HEK293T (cell line): ENCODE data around the gene CDH4.

Experiments
- CTCF ChIA-PET: fragments of 350-600 bp; formaldehyde crosslinking; extraction: SDS; loops from one replicate; lab custom pipeline; 2021; ENCODE audit warnings: antibody characterized with exemption, inconsistent platforms; lab: Yijun Ruan, JAX
- POLR2A ChIA-PET: fragments of 350-600 bp; formaldehyde crosslinking; extraction: SDS; loops from one replicate; lab custom pipeline; 2020; ENCODE audit warnings: antibody characterized with exemption, inconsistent platforms; lab: Yijun Ruan, JAX
- DNase-seq: peaks from one replicate; pipeline ENCODE4 v3.0.0; 2012; ENCODE audit warnings: mixed read lengths; ENCODE audit errors: extremely low spot score
- ARNT ChIP-seq: fragments of 450-650 bp; IDR thresholded peaks from 2 replicates; pipeline ENCODE4 v1.6.1; 2017; ENCODE audit warnings: mild to moderate bottlenecking
- BHLHE40 ChIP-seq: fragments of 450-650 bp; IDR thresholded peaks from 2 replicates; pipeline ENCODE4 v1.6.1; 2016; ENCODE audit warnings: mild to moderate bottlenecking, moderate library complexity, borderline replicate concordance
- CTBP1 ChIP-seq: fragments of 450-650 bp; IDR thresholded peaks from 2 replicates; pipeline ENCODE4 v1.6.1; 2016; ENCODE audit warnings: borderline replicate concordance
- ELF4 ChIP-seq: fragments of 450-650 bp; IDR thresholded peaks from 2 replicates; pipeline ENCODE4 v1.6.1; 2017; ENCODE audit warnings: antibody characterized with exemption
- FOXA1 ChIP-seq: fragments of 450-650 bp; IDR thresholded peaks from 2 replicates; pipeline ENCODE4 v1.6.1; 2016; ENCODE audit warnings: mild to moderate bottlenecking
- FOXK2 ChIP-seq: fragments of 450-650 bp; IDR thresholded peaks from 2 replicates; pipeline ENCODE4 v1.6.1; 2016; ENCODE audit warnings: mild to moderate bottlenecking
- FOXM1 ChIP-seq: fragments of 450-650 bp; IDR thresholded peaks from 2 replicates; pipeline ENCODE4 v1.6.1; 2017; ENCODE audit warnings: mild to moderate bottlenecking, borderline replicate concordance
- HDGF ChIP-seq: fragments of 450-650 bp; IDR thresholded peaks from 2 replicates; pipeline ENCODE4 v1.6.1; 2017; ENCODE audit warnings: antibody characterized with exemption, borderline replicate concordance
- L3MBTL2 ChIP-seq: fragments of 450-650 bp; conservative IDR thresholded peaks from 2 replicates; pipeline ENCODE4 v1.6.1; 2016; ENCODE audit warnings: mild to moderate bottlenecking
- LEF1 ChIP-seq: fragments of 450-650 bp; IDR thresholded peaks from 2 replicates; pipeline ENCODE4 v1.6.1; 2017; ENCODE audit warnings: mild to moderate bottlenecking, borderline replicate concordance
- NFRKB ChIP-seq: fragments of 450-650 bp; IDR thresholded peaks from 2 replicates; pipeline ENCODE4 v1.6.1; 2016; ENCODE audit warnings: mild to moderate bottlenecking, moderate library complexity
- SP1 ChIP-seq: fragments of 450-650 bp; IDR thresholded peaks from 2 replicates; pipeline ENCODE4 v1.6.1; 2017
- SUZ12 ChIP-seq: fragments of 450-650 bp; IDR thresholded peaks from 2 replicates; pipeline ENCODE4 v1.6.1; 2016; ENCODE audit warnings: mild to moderate bottlenecking
- TARDBP ChIP-seq: fragments of 450-650 bp; IDR thresholded peaks from 2 replicates; pipeline ENCODE4 v1.6.1; 2016
- ZNF384 ChIP-seq: fragments of 450-650 bp; IDR thresholded peaks from 2 replicates; pipeline ENCODE4 v1.6.1; 2016
- TF ChIP-seq, protein P1 (sequence below): fragments of 450-650 bp; IDR thresholded peaks from 2 replicates; pipeline ENCODE4 v1.6.1; 2016

The CDH4 gene

DNA sequence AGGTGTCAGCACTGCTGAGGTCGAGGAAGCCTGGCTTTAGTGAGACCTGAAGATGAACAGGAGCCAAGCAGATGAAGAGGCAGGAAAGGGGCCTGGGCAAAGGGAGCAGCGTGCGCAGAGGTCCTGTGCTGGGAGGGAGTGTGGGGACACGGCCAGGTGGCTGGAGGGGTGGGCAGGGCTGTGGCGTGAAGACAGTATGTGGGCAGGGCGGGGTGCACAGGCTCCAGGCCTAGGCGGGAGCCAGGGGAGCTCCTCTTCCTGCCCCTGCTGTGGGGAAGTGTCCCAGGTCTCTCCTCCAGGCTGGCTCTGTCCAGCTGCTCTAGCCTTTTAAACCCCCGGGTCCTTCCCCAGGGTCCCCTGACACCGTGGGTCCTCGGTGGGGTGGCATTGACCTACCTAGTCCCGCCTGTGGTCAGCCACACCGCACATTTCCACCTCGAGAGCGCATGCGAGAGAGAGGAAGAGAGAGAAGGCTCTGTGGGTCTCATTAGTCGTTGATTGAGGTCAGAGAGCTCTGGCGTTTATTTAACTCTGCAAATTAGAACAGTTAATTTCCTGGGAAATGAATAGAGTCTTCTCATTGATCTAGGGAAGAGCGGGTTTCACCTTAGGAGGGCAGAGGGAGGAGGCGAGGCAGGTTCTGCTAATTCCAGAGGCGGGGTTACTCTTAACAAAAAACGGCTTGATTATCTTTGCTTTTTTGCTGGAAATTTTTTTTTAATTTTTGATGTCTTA lies 68.8 kb downstream of the CDH4 start:
- CTCF ChIA-PET = no interaction called here
- DNase-seq = no peak
- TF ChIP-seq TARDBP (no peak), ZNF384 (no peak), FOXM1 (no peak), HDGF (no peak), L3MBTL2 (no peak), NFRKB (no peak), FOXA1 (no peak), SUZ12 (no peak), SP1 (no peak), ARNT (no peak), BHLHE40 (no peak), LEF1 (no peak), FOXK2 (no peak), CTBP1 (no peak), ELF4 (no peak)
- TF ChIP-seq, protein P1, sequence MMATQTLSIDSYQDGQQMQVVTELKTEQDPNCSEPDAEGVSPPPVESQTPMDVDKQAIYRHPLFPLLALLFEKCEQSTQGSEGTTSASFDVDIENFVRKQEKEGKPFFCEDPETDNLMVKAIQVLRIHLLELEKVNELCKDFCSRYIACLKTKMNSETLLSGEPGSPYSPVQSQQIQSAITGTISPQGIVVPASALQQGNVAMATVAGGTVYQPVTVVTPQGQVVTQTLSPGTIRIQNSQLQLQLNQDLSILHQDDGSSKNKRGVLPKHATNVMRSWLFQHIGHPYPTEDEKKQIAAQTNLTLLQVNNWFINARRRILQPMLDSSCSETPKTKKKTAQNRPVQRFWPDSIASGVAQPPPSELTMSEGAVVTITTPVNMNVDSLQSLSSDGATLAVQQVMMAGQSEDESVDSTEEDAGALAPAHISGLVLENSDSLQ = no peak
- POLR2A ChIA-PET = no interaction called here

DNA sequence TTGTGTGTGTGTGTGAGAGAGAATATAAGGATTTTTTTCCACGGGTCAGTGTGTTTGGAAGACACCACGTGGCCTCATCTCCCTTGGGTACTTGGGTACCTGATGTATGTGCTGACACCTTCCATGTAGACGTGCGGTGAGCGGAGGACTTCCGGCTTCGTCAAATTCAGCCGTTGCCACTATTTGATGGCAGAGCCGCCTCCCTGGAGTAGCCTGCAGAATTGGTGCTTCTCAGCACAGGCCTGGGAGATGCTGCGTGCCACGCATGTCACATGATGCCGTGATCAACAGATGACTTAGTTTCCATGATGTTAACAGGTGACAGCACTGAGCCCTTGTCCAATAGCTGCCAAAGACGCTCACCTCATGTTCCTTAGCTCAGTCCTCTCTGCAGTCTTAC lies 69.4 kb downstream of the CDH4 start:
- ChIA-PET POLR2A (no interaction called here), CTCF (no interaction called here)
- TF ChIP-seq BHLHE40 (no peak), TARDBP (no peak), L3MBTL2 (no peak), ARNT (no peak), NFRKB (no peak), ELF4 (no peak), LEF1 (no peak), SUZ12 (no peak), ZNF384 (no peak), FOXK2 (no peak), FOXM1 (no peak), HDGF (no peak), SP1 (no peak), FOXA1 (no peak), CTBP1 (no peak)
- TF ChIP-seq, protein P1 = no peak
- no peak for DNase-seq

DNA sequence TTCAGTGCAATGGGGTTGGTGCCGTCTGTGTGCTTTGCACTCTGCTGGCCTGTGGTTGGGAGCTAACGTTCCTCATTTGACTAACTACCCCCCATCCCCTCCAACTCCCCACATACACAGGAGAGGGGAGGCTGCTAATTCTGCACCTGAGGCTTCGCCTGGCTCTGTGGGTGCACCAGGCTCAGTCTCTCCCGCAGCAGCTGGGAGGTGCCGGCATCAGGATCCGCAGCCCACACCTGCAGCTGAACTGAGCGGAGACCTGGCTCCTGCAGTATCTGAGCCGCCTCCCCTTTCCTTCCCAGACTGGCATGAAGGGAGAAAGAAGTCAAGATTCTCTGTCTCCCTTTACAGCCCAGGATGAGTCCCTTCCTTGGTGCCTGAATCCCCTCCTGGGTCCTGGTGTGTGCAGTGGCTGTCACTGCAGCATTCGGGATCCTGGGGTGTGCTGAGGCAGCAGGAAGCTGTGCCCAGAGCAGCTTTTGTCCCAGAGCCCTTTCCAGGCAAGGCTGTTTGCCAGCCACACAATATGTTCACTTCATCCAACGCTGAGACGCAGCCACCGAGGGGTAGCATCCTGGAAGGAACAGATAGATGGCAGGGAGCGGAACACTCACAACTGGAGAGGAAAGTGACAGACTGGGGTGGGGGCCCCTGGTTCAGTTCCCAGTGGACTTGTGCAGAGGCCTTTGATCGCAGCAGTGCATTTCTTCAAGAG lies 70.2 kb downstream of the CDH4 start:
- ChIA-PET CTCF (no interaction called here), POLR2A (no interaction called here)
- TF ChIP-seq FOXM1 = no peak
- TF ChIP-seq SP1 = no peak
- no peak for TF ChIP-seq FOXA1
- TF ChIP-seq HDGF = no peak
- TF ChIP-seq BHLHE40 = no peak
- TF ChIP-seq L3MBTL2 = no peak
- no peak for TF ChIP-seq SUZ12
- no peak for TF ChIP-seq NFRKB
- TF ChIP-seq LEF1 = no peak
- TF ChIP-seq ELF4 = no peak
- no peak for TF ChIP-seq TARDBP
- no peak for TF ChIP-seq FOXK2
- no peak for TF ChIP-seq ARNT
- TF ChIP-seq, protein P1 = no peak
- no peak for TF ChIP-seq ZNF384
- no peak for TF ChIP-seq CTBP1
- no peak for DNase-seq

DNA sequence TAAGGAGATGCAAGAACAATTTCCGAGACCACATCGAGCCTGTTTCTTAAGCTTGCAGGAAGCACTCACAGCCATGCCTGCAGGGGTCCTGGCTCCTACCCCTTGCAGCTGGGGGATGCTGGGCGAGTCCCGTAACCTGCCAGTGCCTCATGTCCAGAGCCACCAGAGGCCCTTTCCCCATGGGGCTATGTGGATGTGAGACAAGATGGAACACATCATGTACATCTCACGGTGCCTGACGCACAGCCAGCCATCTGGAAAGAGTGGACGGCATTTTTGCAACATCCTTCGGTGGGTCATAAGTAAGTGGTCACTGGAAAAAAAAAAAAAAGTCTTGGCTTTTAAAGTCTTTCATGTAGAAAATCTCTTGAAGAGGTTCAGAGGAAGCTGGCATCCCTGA lies 72.8 kb downstream of the CDH4 start:
- ChIA-PET POLR2A (no interaction called here), CTCF (no interaction called here)
- TF ChIP-seq SUZ12 (no peak), LEF1 (no peak), SP1 (no peak), HDGF (no peak), FOXA1 (no peak), ELF4 (no peak), TARDBP (no peak), CTBP1 (no peak), L3MBTL2 (no peak), ZNF384 (no peak), NFRKB (no peak), FOXM1 (no peak), ARNT (no peak), FOXK2 (no peak), BHLHE40 (no peak)
- TF ChIP-seq, protein P1 = no peak
- no peak for DNase-seq

DNA sequence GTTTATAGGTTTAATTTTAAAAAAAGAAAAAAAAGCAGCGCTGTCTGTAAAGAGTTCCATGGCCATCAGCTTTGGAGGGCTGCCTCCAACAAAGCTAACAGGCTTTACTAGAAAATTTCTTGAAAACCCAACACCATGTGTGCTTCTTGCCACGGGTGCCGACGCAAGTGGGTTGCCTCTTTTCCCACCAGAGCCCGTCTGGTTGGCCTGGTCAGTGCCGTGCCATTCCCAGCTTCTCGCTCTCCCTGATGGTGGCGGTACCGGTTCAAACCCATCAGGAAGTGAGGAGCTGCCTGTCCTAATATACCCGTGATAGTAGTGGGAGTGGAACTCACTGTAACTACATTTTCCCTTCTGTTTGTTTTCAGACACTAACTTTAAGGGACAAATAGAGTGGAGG lies 73.7 kb downstream of the CDH4 start:
- CTCF ChIA-PET = no interaction called here
- POLR2A ChIA-PET = no interaction called here
- TF ChIP-seq SP1 = no peak
- no peak for TF ChIP-seq SUZ12
- no peak for TF ChIP-seq LEF1
- TF ChIP-seq FOXA1 = no peak
- TF ChIP-seq, protein P1 = no peak
- DNase-seq = no peak
